Psoas muscle (tissue), 8 donors: ENCODE data around the gene BRD4. TPM values are rescaled to one million over a fixed set of nuclear protein-coding genes. Genes with fewer than 3 reads are reported as not detected.

ENCODE experiments used
- ATAC-seq, 4 donors: fragments of 200-7000 bp; cut with Tn5 transposase; one replicate each; pipeline ENCODE4 v1.9.1; 2020; ENCODE audit warnings: moderate library complexity in 3 of 4, mild to moderate bottlenecking in 2 of 4
- DNase-seq, 2 donors: peaks; one replicate each; pipeline ENCODE4 v3.0.0-alpha.2; 2020
- H3K27ac ChIP-seq: fragments of 200-600 bp; one replicate; pipeline ENCODE4 v1.8.0; 2022
- H3K27me3 ChIP-seq, 3 donors: fragments of 200-600 bp in 1 of 3; one replicate each; pipeline versions ENCODE4 v1.6.1 to v1.8.0; 2013 to 2022; ENCODE audit warnings: low read length in 2 of 3, mild to moderate bottlenecking in 2 of 3, moderate library complexity in 1 of 3; ENCODE audit not compliant: insufficient read depth in 3 of 3
- H3K36me3 ChIP-seq, 2 donors: fragments of 200-600 bp in 1 of 2; one replicate each; pipeline versions ENCODE4 v1.6.1 to v1.8.0; 2013 to 2022; ENCODE audit warnings: low read depth in 1 of 2, mild to moderate bottlenecking in 1 of 2, moderate library complexity in 1 of 2; ENCODE audit not compliant: insufficient read depth in 1 of 2
- H3K4me1 ChIP-seq: fragments of 200-600 bp; one replicate; pipeline ENCODE4 v1.8.0; 2022
- H3K4me3 ChIP-seq: fragments of 200-600 bp; one replicate; pipeline ENCODE4 v1.8.0; 2022; ENCODE audit warnings: mild to moderate bottlenecking
- H3K9me3 ChIP-seq: fragments of 200-600 bp; one replicate; pipeline ENCODE4 v1.8.0; 2022
- CTCF ChIP-seq: fragments of 200-600 bp; IDR thresholded peaks from one replicate; pipeline ENCODE4 v1.8.0; 2022; ENCODE audit warnings: antibody characterized with exemption
- WGBS, 3 donors: extraction: QIAGEN DNeasy Blood & Tissue Kit; methylation state at CpG; one replicate each; pipeline versions ENCODE4 v1.1.6 to v1.1.7; 2013; 5-methylcytosine and 5-hydroxymethylcytosine counted together
- intact Hi-C, 2 donors: fragments of 100-400 bp; cut with DNase I; formaldehyde crosslinking; loops; one replicate each; pipeline versions ENCODE4 v1.11.0 to v1.14.2; 2022
- polyA plus RNA-seq, 3 donors: library from polyadenylated mRNA; stranded (reverse); fragments of 200-250 nt; gene quantifications; one replicate each; pipeline ENCODE4 v1.2.3, GENCODE V29; 2013
- total RNA-seq, 4 donors: library from RNA; stranded (reverse); fragmentation: NEBNext Ultra II Directional in 2 of 4; extraction: Animal tissue kit (Norgen Biotek cat#: 25700) in 2 of 4; gene quantifications; one replicate each; pipeline versions ENCODE4 v1.2.1 to v1.2.4, GENCODE V29; 2021 to 2023
- donor health status: healthy with polysubstance abuse.
- donor health status: DM: no; HTN: no; CAD: no; lungs with moderate emphysema.
- donor health status: Bipolar disorder and iron deficiency.
- donor health status: healthy.
- donor health status: DM: yes; HTN: yes; CAD: no.
- donor health status: DM: no; HTN: no; CAD: no.
- donor health status: DM: no; HTN: no; CAD: no.
- donor health status: DM: yes; HTN: yes; CAD: no.

BRD4 gene
- total and polyA plus RNA-seq, 7 donors: 42.6 to 120 (median 98.6) TPM

- no peak overlapping the region for H3K27ac ChIP-seq
- 78 to 80% (median 78%) methylated on average over 7 of the region's 7 CpGs for WGBS, 3 donors
- H3K4me1 ChIP-seq: peaks cover 8% of the 10 kb centered on the region
- no peaks in the 10 kb centered on the region for H3K27me3 ChIP-seq
- no peak for TF ChIP-seq CTCF
- ATAC-seq: no peak
- DNase-seq: no peak
- no peaks in the 10 kb centered on the region for H3K9me3 ChIP-seq
- H3K4me3 ChIP-seq: no peak overlapping the region
- no peaks in the 10 kb centered on the region for H3K36me3 ChIP-seq
- intact Hi-C loops: no loop called here
Measured at GRCh38 chr19:15218501-15218900, 113.8 kb downstream of the BRD4 start.

DNA sequence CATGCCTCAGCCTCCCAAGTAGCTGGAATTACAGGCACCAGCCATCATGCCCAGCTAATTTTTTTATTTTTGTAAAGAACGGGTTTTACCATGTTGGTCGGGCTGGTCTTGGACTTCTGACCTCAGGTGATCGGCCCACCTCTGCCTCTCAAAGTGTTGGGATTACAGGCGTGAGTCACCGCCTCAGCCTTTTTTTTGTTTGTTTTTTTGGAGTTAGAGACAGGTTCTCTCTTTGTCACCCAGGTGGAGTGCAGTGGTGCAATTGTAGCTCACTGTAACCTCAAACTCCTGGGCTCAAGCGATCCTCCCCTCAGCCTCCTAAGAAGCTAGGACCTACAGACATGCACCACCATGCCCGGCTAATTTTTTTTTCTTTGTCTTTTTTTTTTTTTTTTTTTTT is 116.0 kb downstream of the BRD4 start:
- DNase-seq (no peak), ATAC-seq (no peak)
- Histone ChIP-seq H3K4me1 (peaks cover 8% of the 10 kb centered on the region), H3K27ac (no peak overlapping the region), H3K9me3 (no peaks in the 10 kb centered on the region), H3K4me3 (no peak overlapping the region), H3K27me3 (no peaks in the 10 kb centered on the region), H3K36me3 (no peaks in the 10 kb centered on the region)
- WGBS, 3 donors: 90 to 95% (median 94%) methylated on average over 7 of the region's 7 CpGs
- TF ChIP-seq CTCF: no peak
- intact Hi-C loops: no loop called here

- Histone ChIP-seq H3K27ac (peak overlapping the region; percentile 46), H3K9me3 (no peaks in the 10 kb centered on the region), H3K4me1 (peaks cover 8% of the 10 kb centered on the region), H3K27me3 (no peaks in the 10 kb centered on the region), H3K36me3 (no peaks in the 10 kb centered on the region), H3K4me3 (peak overlapping the region; percentile 11)
- intact Hi-C loops: no loop called here
- WGBS, 3 donors: 13 to 16% (median 16%) methylated on average over 15 of the region's 15 CpGs
- ATAC-seq (peak; percentile 82 to 91 (median 86)), DNase-seq (peak; percentile 75 to 90)
- no peak for TF ChIP-seq CTCF
Measured at GRCh38 chr19:15213715-15214381, 118.5 kb downstream of the BRD4 start.

GRCh38 chr19:15212711-15213110 is 119.6 kb downstream of the BRD4 start:
- Histone ChIP-seq H3K27me3 (no peaks in the 10 kb centered on the region), H3K4me3 (no peak overlapping the region), H3K4me1 (peaks cover 8% of the 10 kb centered on the region), H3K27ac (no peak overlapping the region), H3K36me3 (no peaks in the 10 kb centered on the region), H3K9me3 (no peaks in the 10 kb centered on the region)
- no peak for ATAC-seq
- WGBS, 3 donors: 84 to 94% (median 93%) methylated on average over 10 to 12 of the region's 12 CpGs
- DNase-seq: no peak
- intact Hi-C loops: no loop called here
- TF ChIP-seq CTCF: no peak

GRCh38 chr19:15210323-15210781 is 122.0 kb downstream of the BRD4 start:
- Histone ChIP-seq H3K4me3 (no peak overlapping the region), H3K9me3 (no peaks in the 10 kb centered on the region), H3K27me3 (peaks cover 0 to 4% (median 0%) of the 10 kb centered on the region in 3 donors), H3K36me3 (no peaks in the 10 kb centered on the region), H3K27ac (peak overlapping the region; percentile 36), H3K4me1 (peaks cover 8% of the 10 kb centered on the region)
- intact Hi-C loops: no loop called here
- no peak for TF ChIP-seq CTCF
- DNase-seq (peak; percentile 54 to 69), ATAC-seq (peak; percentile 53 to 66 (median 61))
- WGBS, 3 donors: 75 to 78% (median 78%) methylated on average over 5 of the region's 5 CpGs
